SK-N-MC (cell line): ENCODE data around the gene PRDM5.

ENCODE experiments used
- DNase-seq: peaks from one replicate; pipeline ENCODE4 v3.0.0-alpha.2; 2011; ENCODE audit warnings: low read depth, low spot score
- H3K27ac ChIP-seq: fragments of 200-600 bp; sonication (generic); 2 replicates; pipeline ENCODE4 v1.5.1; 2016; ENCODE audit warnings: mixed run types
- H3K36me3 ChIP-seq: fragments of 200-600 bp; sonication (generic); 2 replicates; pipeline ENCODE4 v1.6.1; 2017; ENCODE audit warnings: antibody characterized with exemption, low read length, mixed read lengths; ENCODE audit not compliant: insufficient read depth
- H3K4me3 ChIP-seq: fragments of 200-600 bp; sonication (generic); 2 replicates; pipeline ENCODE4 v1.5.1; 2016
- H3K9ac ChIP-seq: fragments of 200-600 bp; sonication (generic); 2 replicates; pipeline ENCODE4 v1.8.0; 2017; ENCODE audit warnings: mixed run types, mixed read lengths; ENCODE audit not compliant: insufficient read length
- H3K9me3 ChIP-seq: fragments of 200-600 bp; sonication (generic); 2 replicates; pipeline ENCODE4 v1.6.1; 2017; ENCODE audit warnings: low read depth, mild to moderate bottlenecking, antibody characterized with exemption, low read length, moderate library complexity, mixed read lengths
- EZH2 ChIP-seq: fragments of 200-600 bp; sonication (generic); IDR thresholded peaks from one replicate; pipeline ENCODE4 v1.6.1; 2017; ENCODE audit warnings: antibody characterized with exemption
- FOXP2 ChIP-seq: optimal IDR thresholded peaks from 2 replicates; pipeline ENCODE3; 2011; ENCODE audit warnings: mild to moderate bottlenecking, moderate library complexity; ENCODE audit not compliant: insufficient read depth; ENCODE audit errors: extremely low read length, control extremely low read depth
- POLR2AphosphoS5 ChIP-seq: IDR thresholded peaks from 2 replicates; pipeline ENCODE4 v1.6.1; 2012; ENCODE audit warnings: mild to moderate bottlenecking, low read depth, low read length, borderline replicate concordance

The PRDM5 gene

DNA sequence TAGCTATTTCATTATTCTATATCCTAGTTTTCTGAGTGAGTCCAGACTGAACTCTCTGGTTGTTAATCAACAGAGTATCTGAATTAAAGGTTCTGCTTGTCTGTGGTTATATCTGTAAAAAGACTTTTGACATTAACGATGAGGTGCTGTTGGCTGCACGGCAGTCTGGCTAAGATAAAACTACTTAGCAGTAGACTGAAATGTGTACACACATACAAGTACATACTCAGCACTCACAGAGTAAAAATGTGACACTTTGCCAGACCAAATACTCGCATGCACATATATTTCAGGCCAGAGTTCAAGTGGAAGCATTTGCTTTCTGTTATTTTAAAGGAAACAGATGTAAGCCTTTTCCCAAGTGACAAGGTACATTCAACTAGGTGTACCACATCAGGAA is 80.5 kb downstream of the PRDM5 start:
- no peak overlapping the region for H3K27ac ChIP-seq
- TF ChIP-seq FOXP2 (no peak), EZH2 (no peak), POLR2AphosphoS5 (no peak)
- no peak for DNase-seq
- H3K36me3 ChIP-seq = no peaks in the 10 kb centered on the region
- H3K4me3 ChIP-seq = no peak overlapping the region
- H3K9ac ChIP-seq = no peak overlapping the region
- H3K9me3 ChIP-seq = no peaks in the 10 kb centered on the region

- H3K9ac ChIP-seq = no peak overlapping the region
- no peaks in the 10 kb centered on the region for H3K9me3 ChIP-seq
- H3K36me3 ChIP-seq = no peaks in the 10 kb centered on the region
- no peak for TF ChIP-seq POLR2AphosphoS5
- no peak for TF ChIP-seq EZH2
- TF ChIP-seq FOXP2 = no peak
- no peak for DNase-seq
- H3K4me3 ChIP-seq = no peak overlapping the region
- H3K27ac ChIP-seq = no peak overlapping the region
Measured at GRCh38 chr4:120841580-120841979, 80.9 kb downstream of the PRDM5 start.

- H3K9ac ChIP-seq = no peak overlapping the region
- no peak overlapping the region for H3K27ac ChIP-seq
Measured at GRCh38 chr4:120839974-120840751, 82.4 kb downstream of the PRDM5 start.

DNA sequence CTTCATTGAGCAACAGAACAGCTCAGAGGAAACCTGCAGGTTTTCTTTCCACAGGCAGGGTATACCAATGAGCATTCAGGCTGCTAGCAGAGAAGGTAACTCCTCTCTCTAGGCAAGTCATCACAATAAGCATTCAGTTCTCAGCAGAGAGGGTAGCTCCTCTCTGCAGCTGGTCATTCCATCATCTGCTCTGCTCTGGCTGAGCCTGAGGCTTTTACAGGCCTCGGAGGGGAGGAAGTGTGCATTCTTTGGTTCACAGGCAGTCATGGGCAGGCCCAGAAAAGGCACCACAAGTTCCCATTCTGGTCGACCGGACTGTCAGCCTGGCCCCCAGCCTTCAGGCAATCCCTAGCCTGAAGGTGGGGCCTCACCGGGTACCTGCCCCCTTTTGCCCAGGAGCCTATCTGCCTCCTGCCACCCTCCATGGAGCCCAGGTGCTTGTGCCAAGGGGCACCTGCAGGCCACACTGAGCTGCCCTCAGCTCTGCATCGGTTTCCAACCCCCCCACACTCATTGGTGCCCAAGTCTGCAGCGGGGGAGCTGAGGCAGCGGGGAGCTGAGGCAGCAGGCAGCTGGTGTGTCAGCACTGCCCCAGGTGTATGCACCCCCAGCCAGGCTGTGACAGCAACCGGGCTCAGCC is 83.1 kb downstream of the PRDM5 start:
- Histone ChIP-seq H3K9ac (no peak overlapping the region), H3K9me3 (no peaks in the 10 kb centered on the region), H3K36me3 (no peaks in the 10 kb centered on the region), H3K4me3 (no peak overlapping the region), H3K27ac (no peak overlapping the region)
- no peak for DNase-seq
- no peak for TF ChIP-seq POLR2AphosphoS5
- no peak for TF ChIP-seq FOXP2
- no peak for TF ChIP-seq EZH2

More at GRCh38 chr4:120839974-120840751, 82.4 kb downstream of the PRDM5 start:
- Histone ChIP-seq H3K36me3 (no peaks in the 10 kb centered on the region), H3K4me3 (no peak overlapping the region), H3K9me3 (no peaks in the 10 kb centered on the region)
- no peak for TF ChIP-seq FOXP2
- TF ChIP-seq EZH2 = no peak
- TF ChIP-seq POLR2AphosphoS5 = no peak
- DNase-seq = no peak

- no peak for DNase-seq
- H3K9me3 ChIP-seq = no peaks in the 10 kb centered on the region
Measured at GRCh38 chr4:120838784-120839183, 83.7 kb downstream of the PRDM5 start.

DNA sequence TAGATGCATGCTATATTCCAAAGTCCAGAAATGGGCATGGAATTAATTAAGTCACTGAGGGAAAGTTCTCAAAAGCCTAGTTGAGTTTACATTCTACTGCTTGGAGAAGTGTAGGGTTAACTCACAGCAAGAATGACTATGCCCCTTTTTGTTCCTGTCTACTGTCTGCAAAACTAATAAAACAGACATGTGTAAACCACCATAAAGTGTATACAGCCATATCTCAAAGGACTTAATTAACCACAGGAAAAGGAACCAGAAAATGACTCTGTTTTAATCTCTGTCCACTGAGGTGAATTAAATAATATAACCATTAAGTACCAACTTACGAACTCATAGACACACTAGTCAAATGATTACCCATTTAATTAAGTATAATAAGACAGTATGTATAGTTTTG is 84.9 kb downstream of the PRDM5 start:
- Histone ChIP-seq H3K27ac (no peak overlapping the region), H3K9me3 (no peaks in the 10 kb centered on the region), H3K36me3 (no peaks in the 10 kb centered on the region), H3K9ac (no peak overlapping the region), H3K4me3 (no peak overlapping the region)
- DNase-seq = no peak
- TF ChIP-seq FOXP2 = no peak
- no peak for TF ChIP-seq POLR2AphosphoS5
- TF ChIP-seq EZH2 = no peak

More at GRCh38 chr4:120838784-120839183, 83.7 kb downstream of the PRDM5 start:
- Histone ChIP-seq H3K9ac (no peak overlapping the region), H3K36me3 (no peaks in the 10 kb centered on the region), H3K27ac (no peak overlapping the region), H3K4me3 (no peak overlapping the region)
- TF ChIP-seq POLR2AphosphoS5 (no peak), FOXP2 (no peak), EZH2 (no peak)

DNA sequence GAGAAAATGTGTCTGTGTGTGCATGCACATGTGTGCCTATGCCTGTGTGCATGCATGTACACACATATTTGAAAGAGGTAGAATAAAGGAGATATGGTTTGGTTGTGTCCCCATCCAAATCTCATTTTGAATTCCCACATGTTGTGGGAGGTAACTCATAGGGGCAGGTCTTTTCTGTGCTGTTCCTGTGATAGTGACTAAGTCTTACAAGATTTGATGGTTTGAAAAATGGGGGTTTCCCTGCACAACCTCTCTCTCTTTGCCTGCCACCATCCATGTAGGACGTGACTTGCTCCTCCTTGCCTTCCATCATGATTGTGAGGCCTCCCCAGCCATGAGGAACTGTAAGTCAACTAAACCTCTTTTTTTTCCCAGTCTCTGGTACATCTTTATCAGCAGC is 87.2 kb downstream of the PRDM5 start:
- TF ChIP-seq FOXP2 (no peak), EZH2 (no peak), POLR2AphosphoS5 (no peak)
- Histone ChIP-seq H3K36me3 (no peaks in the 10 kb centered on the region), H3K27ac (no peak overlapping the region), H3K9ac (no peak overlapping the region), H3K9me3 (no peaks in the 10 kb centered on the region), H3K4me3 (no peak overlapping the region)
- no peak for DNase-seq

GRCh38 chr4:120830204-120830603 is 92.3 kb downstream of the PRDM5 start:
- Histone ChIP-seq H3K27ac (no peak overlapping the region), H3K36me3 (no peaks in the 10 kb centered on the region), H3K9ac (no peak overlapping the region), H3K4me3 (no peak overlapping the region), H3K9me3 (no peaks in the 10 kb centered on the region)
- no peak for DNase-seq
- TF ChIP-seq EZH2 (no peak), FOXP2 (no peak), POLR2AphosphoS5 (no peak)
